Esophagus muscularis mucosa (tissue), 3 donors: Measurements from ENCODE around the gene SLC16A2.

Source experiments
- POLR2A ChIP-seq: fragments of 450-650 bp; IDR thresholded peaks from one replicate; pipeline ENCODE4 v1.6.1; 2017; ENCODE audit warnings: antibody characterized with exemption, moderate library complexity, mild to moderate bottlenecking, low read depth
- TF ChIP-seq, protein P1 (sequence below), 3 experiments: fragments of 200-600 bp in 2 of 3; fragments of 450-650 bp in 1 of 3; sonication (generic) in 2 of 3; IDR thresholded peaks; one replicate each; pipeline ENCODE4 v1.5.1; 2017 to 2019; ENCODE audit warnings: antibody characterized with exemption in 3 of 3, mild to moderate bottlenecking in 2 of 3, moderate library complexity in 1 of 3

DNA sequence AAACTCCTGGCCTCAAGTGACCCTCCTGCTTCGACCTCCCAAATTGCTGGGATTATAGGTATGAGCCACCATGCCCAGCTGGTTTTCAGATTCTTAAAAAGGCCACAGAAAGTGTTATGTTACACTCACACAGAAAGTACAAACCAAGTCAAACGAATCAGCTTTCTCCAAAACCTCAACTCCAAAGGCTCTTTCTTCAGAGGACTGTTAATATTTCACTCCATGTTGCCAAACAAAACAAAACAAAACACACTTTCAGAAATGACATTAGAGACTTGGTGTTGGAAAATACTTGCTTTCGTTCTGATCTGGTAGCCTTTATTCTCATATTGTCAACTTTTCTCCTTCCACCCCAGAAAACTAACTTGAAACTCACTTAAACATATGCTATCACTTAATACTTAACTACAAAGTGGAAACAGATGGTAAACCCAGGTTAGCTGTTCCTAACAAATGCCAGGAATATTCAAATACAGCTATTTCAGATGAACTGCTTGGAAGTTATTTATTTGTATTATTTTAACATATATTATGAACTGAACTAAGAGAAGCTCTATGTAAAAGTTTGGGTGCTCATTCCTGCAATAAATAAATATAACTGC is 158.4 kb downstream of the SLC16A2 start:
- TF ChIP-seq, protein P1, sequence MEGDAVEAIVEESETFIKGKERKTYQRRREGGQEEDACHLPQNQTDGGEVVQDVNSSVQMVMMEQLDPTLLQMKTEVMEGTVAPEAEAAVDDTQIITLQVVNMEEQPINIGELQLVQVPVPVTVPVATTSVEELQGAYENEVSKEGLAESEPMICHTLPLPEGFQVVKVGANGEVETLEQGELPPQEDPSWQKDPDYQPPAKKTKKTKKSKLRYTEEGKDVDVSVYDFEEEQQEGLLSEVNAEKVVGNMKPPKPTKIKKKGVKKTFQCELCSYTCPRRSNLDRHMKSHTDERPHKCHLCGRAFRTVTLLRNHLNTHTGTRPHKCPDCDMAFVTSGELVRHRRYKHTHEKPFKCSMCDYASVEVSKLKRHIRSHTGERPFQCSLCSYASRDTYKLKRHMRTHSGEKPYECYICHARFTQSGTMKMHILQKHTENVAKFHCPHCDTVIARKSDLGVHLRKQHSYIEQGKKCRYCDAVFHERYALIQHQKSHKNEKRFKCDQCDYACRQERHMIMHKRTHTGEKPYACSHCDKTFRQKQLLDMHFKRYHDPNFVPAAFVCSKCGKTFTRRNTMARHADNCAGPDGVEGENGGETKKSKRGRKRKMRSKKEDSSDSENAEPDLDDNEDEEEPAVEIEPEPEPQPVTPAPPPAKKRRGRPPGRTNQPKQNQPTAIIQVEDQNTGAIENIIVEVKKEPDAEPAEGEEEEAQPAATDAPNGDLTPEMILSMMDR (IDR thresholded peaks at IDR 0.05), result no peak
- TF ChIP-seq POLR2A, result no peak
